ENCODE results near the gene CALCOCO1.

Gene CALCOCO1

GRCh38 chr12:53706080-53706479 lies 21.2 kb downstream of the CALCOCO1 start:
- Histone ChIP-seq H3K36me3 (ENCODE audit: low read depth) (no peaks in the 10 kb centered on the region), H3K27ac (ENCODE audit: poor library complexity, severe bottlenecking) (no peak overlapping the region), H3K4me1 (ENCODE audit: insufficient read depth, poor library complexity, severe bottlenecking) (no peaks in the 10 kb centered on the region), H3K4me3 (ENCODE audit: severe bottlenecking) (no peak overlapping the region), H3K9me3 (ENCODE audit: severe bottlenecking) (no peaks in the 10 kb centered on the region), H3K27me3 (ENCODE audit: insufficient read depth, poor library complexity, severe bottlenecking) (peaks cover 6% of the 10 kb centered on the region)
- DNase-seq (ENCODE audit: low spot score): no peak
- no peak for ATAC-seq (ENCODE audit: low read depth)
- TF ChIP-seq CTCF (IDR thresholded peaks at IDR 0.05; ENCODE audit: poor library complexity, severe bottlenecking): no peak

DNA sequence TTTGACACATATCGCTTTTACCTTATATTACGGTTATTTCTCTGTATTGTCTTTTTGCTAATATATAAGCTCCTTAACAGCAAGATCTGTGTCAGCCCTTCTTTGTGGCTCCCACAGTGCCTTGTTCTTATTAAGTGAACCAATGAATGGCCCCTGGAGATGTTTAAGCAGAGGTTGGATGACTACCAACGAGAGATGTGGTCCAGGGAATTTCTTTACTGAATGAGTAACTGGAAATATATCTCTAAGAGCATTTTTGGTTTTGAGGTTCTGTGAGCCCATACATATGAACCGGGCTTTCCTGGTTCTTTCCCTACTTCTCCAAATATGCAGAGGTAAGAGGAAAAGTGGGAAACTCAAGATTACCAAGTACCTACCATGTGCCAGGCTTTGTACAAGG lies 23.5 kb downstream of the CALCOCO1 start:
- H3K4me1 ChIP-seq (ENCODE audit: insufficient read depth, poor library complexity, severe bottlenecking): no peaks in the 10 kb centered on the region
- H3K36me3 ChIP-seq (ENCODE audit: low read depth): no peaks in the 10 kb centered on the region
- peaks cover 4% of the 10 kb centered on the region for H3K27me3 ChIP-seq (ENCODE audit: insufficient read depth, poor library complexity, severe bottlenecking)
- no peak overlapping the region for H3K27ac ChIP-seq (ENCODE audit: poor library complexity, severe bottlenecking)
- H3K4me3 ChIP-seq (ENCODE audit: severe bottlenecking): no peak overlapping the region
- no peak for TF ChIP-seq CTCF (IDR thresholded peaks at IDR 0.05; ENCODE audit: poor library complexity, severe bottlenecking)
- no peaks in the 10 kb centered on the region for H3K9me3 ChIP-seq (ENCODE audit: severe bottlenecking)
- no peak for DNase-seq (ENCODE audit: low spot score)
- no peak for ATAC-seq (ENCODE audit: low read depth)

- DNase-seq (ENCODE audit: low spot score) (no peak), ATAC-seq (ENCODE audit: low read depth) (peak; percentile 93)
- H3K27ac ChIP-seq (ENCODE audit: poor library complexity, severe bottlenecking): no peak overlapping the region
- H3K36me3 ChIP-seq (ENCODE audit: low read depth): no peaks in the 10 kb centered on the region
- no peaks in the 10 kb centered on the region for H3K9me3 ChIP-seq (ENCODE audit: severe bottlenecking)
- no peak overlapping the region for H3K4me3 ChIP-seq (ENCODE audit: severe bottlenecking)
- TF ChIP-seq CTCF (IDR thresholded peaks at IDR 0.05; ENCODE audit: poor library complexity, severe bottlenecking): peak; percentile 94
- no peaks in the 10 kb centered on the region for H3K27me3 ChIP-seq (ENCODE audit: insufficient read depth, poor library complexity, severe bottlenecking)
- H3K4me1 ChIP-seq (ENCODE audit: insufficient read depth, poor library complexity, severe bottlenecking): peaks cover 5% of the 10 kb centered on the region
These were observed 25.6 kb downstream of the CALCOCO1 start for GRCh38 chr12:53701518-53702264.

- Histone ChIP-seq H3K4me1 (ENCODE audit: insufficient read depth, poor library complexity, severe bottlenecking) (peaks cover 14% of the 10 kb centered on the region), H3K9me3 (ENCODE audit: severe bottlenecking) (no peaks in the 10 kb centered on the region), H3K27ac (ENCODE audit: poor library complexity, severe bottlenecking) (no peak overlapping the region), H3K4me3 (ENCODE audit: severe bottlenecking) (no peak overlapping the region), H3K27me3 (ENCODE audit: insufficient read depth, poor library complexity, severe bottlenecking) (no peaks in the 10 kb centered on the region), H3K36me3 (ENCODE audit: low read depth) (no peaks in the 10 kb centered on the region)
- DNase-seq (ENCODE audit: low spot score): no peak
- TF ChIP-seq CTCF (IDR thresholded peaks at IDR 0.05; ENCODE audit: poor library complexity, severe bottlenecking): no peak
- no peak for ATAC-seq (ENCODE audit: low read depth)
These were observed 26.7 kb downstream of the CALCOCO1 start for GRCh38 chr12:53700567-53700966.

- no peaks in the 10 kb centered on the region for H3K36me3 ChIP-seq (ENCODE audit: low read depth)
- DNase-seq (ENCODE audit: low spot score) (no peak), ATAC-seq (ENCODE audit: low read depth) (no peak)
- no peaks in the 10 kb centered on the region for H3K9me3 ChIP-seq (ENCODE audit: severe bottlenecking)
- no peaks in the 10 kb centered on the region for H3K27me3 ChIP-seq (ENCODE audit: insufficient read depth, poor library complexity, severe bottlenecking)
- TF ChIP-seq CTCF (IDR thresholded peaks at IDR 0.05; ENCODE audit: poor library complexity, severe bottlenecking): no peak
- no peak overlapping the region for H3K27ac ChIP-seq (ENCODE audit: poor library complexity, severe bottlenecking)
- H3K4me1 ChIP-seq (ENCODE audit: insufficient read depth, poor library complexity, severe bottlenecking): peaks cover 15% of the 10 kb centered on the region
- H3K4me3 ChIP-seq (ENCODE audit: severe bottlenecking): no peak overlapping the region
These were observed 27.6 kb downstream of the CALCOCO1 start for GRCh38 chr12:53699678-53700025.

Measured in RWPE2 (cell line).